ENCODE data around the gene BLACAT1. TPM values are rescaled to one million over a fixed set of nuclear protein-coding genes. Genes with fewer than 3 reads are reported as not detected.

Gene BLACAT1
- total and polyA plus RNA-seq, 2 of the 8 experiments (the other 6 are each of a cell fraction or from before 2014, with no cell fraction given): 3.5 to 10.5 TPM

- peak overlapping the region; percentile 76 for H3K4ac ChIP-seq (replicated peaks; ENCODE audit: insufficient read length, low read depth, low read length)
- H4K91ac ChIP-seq (replicated peaks; ENCODE audit: insufficient read length, low read length): peak overlapping the region; percentile 95
- peaks cover 0 to 5% (median 1%) of the 10 kb centered on the region in 4 experiments; a peak in 2 of 7 replicates for H3K27me3 ChIP-seq (replicated peaks in 1 of 4; ENCODE audit: control insufficient read depth in 3 of 4, extremely low read depth in 1 of 4, insufficient read depth in 3 of 4, low read length in 3 of 4)
- H2AK5ac ChIP-seq (ENCODE audit: low read depth, low read length): peak overlapping the region; percentile 99
- peak overlapping the region; percentile 97 for H3K18ac ChIP-seq (ENCODE audit: extremely low read depth, low read length)
- peak overlapping the region in 1 of 4 experiments; percentile 33; a peak in 2 of 7 replicates for H3K9ac ChIP-seq (replicated peaks in 1 of 4; ENCODE audit: extremely low read depth in 1 of 4, low read depth in 3 of 4, low read length in 3 of 4)
- H3K4me2 ChIP-seq (ENCODE audit: insufficient read depth in 1 of 2, low read depth in 2 of 2, low read length in 2 of 2): peak overlapping the region; percentile 72 to 80
- H2BK120ac ChIP-seq (replicated peaks; ENCODE audit: low read depth, low read length): peak overlapping the region; percentile 74
- DNase-seq (ENCODE audit: low read depth in 1 of 2, low spot score in 2 of 2) (peak in 1 of 2 experiments; percentile 62), FAIRE-seq (no peak)
- H3K4me3 ChIP-seq (ENCODE audit: extremely low read depth in 1 of 4, insufficient read depth in 2 of 4, low read depth in 3 of 4, low read length in 4 of 4): peak overlapping the region in 3 of 4 experiments; percentile 4 to 50 (median 19); a peak in 4 of 8 replicates
- ChIA-PET CTCF (ENCODE audit: partially characterized antibody) (interaction anchor here (0.6 to 30.2 kb wide), 9 partner anchors 7 to 177 kb away, joined by 3 to 767 read pairs (median 5); partner anchors contain the start of gene LEMD1), POLR2A (ENCODE audit: partially characterized antibody) (interaction anchor here (1.0 to 13.3 kb wide), 13 partner anchors 5 to 157 kb away, joined by 3 to 220 read pairs (median 4); partner anchors contain the start of gene BLACAT1)
- no peak overlapping the region for H3K23ac ChIP-seq (ENCODE audit: insufficient read length)
- H3K23me2 ChIP-seq (ENCODE audit: low read depth, low read length): peaks cover 10% of the 10 kb centered on the region
- H2BK20ac ChIP-seq (ENCODE audit: low read length): peak overlapping the region; percentile 97
- peaks cover 47 to 89% (median 60%) of the 10 kb centered on the region in 4 experiments for H3K4me1 ChIP-seq (replicated peaks in 1 of 4; ENCODE audit: control insufficient read depth in 3 of 4, insufficient read depth in 4 of 4, low read length in 3 of 4)
- H4K20me1 ChIP-seq (replicated peaks in 1 of 2; ENCODE audit: control insufficient read depth in 1 of 2, insufficient read depth in 2 of 2, low read length in 2 of 2): peaks cover 4 to 14% of the 10 kb centered on the region in 2 experiments
- no peak overlapping the region for H3K14ac ChIP-seq (ENCODE audit: insufficient read length)
- WGBS, 2 experiments (ENCODE audit: extremely low coverage in 1 of 2, insufficient coverage in 1 of 2, insufficient read length in 1 of 2, insufficient replicate concordance in 2 of 2, low coverage in 1 of 2, low lambda C conversion rate in 2 of 2, missing lambda C conversion rate in 1 of 2): 5% methylated on average over 4 of the region's 4 CpGs; no CpG with 5 or more reads in 1 of the 2 experiments
- no peak overlapping the region for H3K56ac ChIP-seq (replicated peaks; ENCODE audit: insufficient read length, low read depth, low read length)
- peaks cover 3% of the 10 kb centered on the region; the same call in 1 of the 2 replicates for H3K79me1 ChIP-seq (ENCODE audit: low read depth, low read length)
- peak overlapping the region; percentile 82; the same call in 1 of the 2 replicates for H2BK15ac ChIP-seq (ENCODE audit: low read length)
- no peaks in the 10 kb centered on the region for H3K9me3 ChIP-seq (ENCODE audit: insufficient read depth in 2 of 2, low read depth in 1 of 2, low read length in 1 of 2)
- H2AFZ ChIP-seq (ENCODE audit: low read length): no peak overlapping the region
- H2BK12ac ChIP-seq (ENCODE audit: low read depth, low read length): peak overlapping the region; percentile 99
- no peak for TF ChIP-seq SRF (IDR thresholded peaks at IDR 0.05; ENCODE audit: low read depth, low read length)
- 0 out of 2 replicates have a peak, but pooled peaks have one; percentile 10 for TF ChIP-seq POLR2AphosphoS5 (IDR thresholded peaks at IDR 0.05; ENCODE audit: low read depth, low read length)
- peak overlapping the region; percentile 26 for H4K5ac ChIP-seq (ENCODE audit: insufficient read length, low read depth, low read length)
- peaks cover 0 to 10% (median 1%) of the 10 kb centered on the region in 4 experiments; a peak in 2 of 8 replicates for H3K36me3 ChIP-seq (ENCODE audit: control insufficient read depth in 2 of 4, insufficient read depth in 4 of 4, low read length in 3 of 4)
- peaks cover 0 to 11% of the 10 kb centered on the region in 2 experiments; a peak in 2 of 4 replicates for H3K79me2 ChIP-seq (ENCODE audit: control insufficient read depth in 1 of 2, insufficient read depth in 2 of 2, low read length in 2 of 2)
- H3K27ac ChIP-seq (ENCODE audit: low read depth, low read length): peak overlapping the region; percentile 49; the same call in 1 of the 2 replicates
- H4K8ac ChIP-seq (ENCODE audit: extremely low read depth, insufficient read depth, low read length): peak overlapping the region; percentile 51; the same call in 1 of the 2 replicates
- peak overlapping the region; percentile 92 for H2BK5ac ChIP-seq (ENCODE audit: low read depth, low read length)
Observed at GRCh38 chr1:205450448-205450847, 5.4 kb downstream of the BLACAT1 start.
